GM23338 (cell line): ENCODE measurements around the gene CAMK1. TPM values are rescaled to one million over a fixed set of nuclear protein-coding genes. Genes with fewer than 3 reads are reported as not detected.

Source experiments
- ATAC-seq: fragments of 200-7000 bp; cut with Tn5 transposase; 3 replicates; pipeline ENCODE4 v1.9.1; 2020
- DNase-seq: peaks from one replicate; pipeline ENCODE4 v3.0.0-alpha.2; 2015; ENCODE audit warnings: low spot score
- H2AFZ ChIP-seq: fragments of 200-600 bp; sonication (generic); 2 replicates; pipeline ENCODE4 v1.8.0; 2016; ENCODE audit warnings: antibody characterized with exemption, mild to moderate bottlenecking, moderate library complexity
- H3F3A ChIP-seq: fragments of 200-600 bp; sonication (generic); replicated peaks from 2 replicates; pipeline ENCODE4 v1.8.0; 2017; ENCODE audit warnings: antibody characterized with exemption, mixed run types, low read depth
- H3K27ac ChIP-seq: fragments of 200-600 bp; sonication (generic); 2 replicates; pipeline ENCODE4 v1.6.1; 2016; ENCODE audit warnings: low read depth
- H3K27me3 ChIP-seq: fragments of 200-600 bp; sonication (generic); 2 replicates; pipeline ENCODE4 v1.8.0; 2016; ENCODE audit warnings: mild to moderate bottlenecking, mixed run types, moderate library complexity; ENCODE audit not compliant: insufficient read depth
- H3K36me3 ChIP-seq: fragments of 200-600 bp; sonication (generic); 2 replicates; pipeline ENCODE4 v1.8.0; 2016; ENCODE audit warnings: mild to moderate bottlenecking; ENCODE audit not compliant: insufficient read depth
- H3K4me1 ChIP-seq: fragments of 200-600 bp; sonication (generic); 2 replicates; pipeline ENCODE4 v1.8.0; 2016; ENCODE audit warnings: mild to moderate bottlenecking, moderate library complexity; ENCODE audit not compliant: insufficient read depth
- H3K4me2 ChIP-seq: fragments of 200-600 bp; sonication (generic); 2 replicates; pipeline ENCODE4 v1.7.1; 2017; ENCODE audit warnings: mixed run types
- H3K4me3 ChIP-seq: fragments of 200-600 bp; sonication (generic); 2 replicates; pipeline ENCODE4 v1.6.1; 2016; ENCODE audit warnings: mixed run types
- H3K79me2 ChIP-seq: fragments of 200-600 bp; sonication (generic); replicated peaks from 2 replicates; pipeline ENCODE4 v1.8.0; 2017; ENCODE audit warnings: mild to moderate bottlenecking; ENCODE audit not compliant: insufficient read depth
- H3K9me2 ChIP-seq: fragments of 200-600 bp; sonication (generic); 2 replicates; pipeline ENCODE4 v1.8.0; 2017; ENCODE audit not compliant: insufficient read depth
- H4K20me1 ChIP-seq: fragments of 200-600 bp; sonication (generic); replicated peaks from 2 replicates; pipeline ENCODE4 v1.8.0; 2017; ENCODE audit warnings: mild to moderate bottlenecking; ENCODE audit not compliant: insufficient read depth
- H3K27ac Mint-ChIP-seq: 2 replicates; pipeline ENCODE4 v1.8.0; 2020; ENCODE audit warnings: inconsistent platforms, mild to moderate bottlenecking, moderate library complexity, mixed read lengths
- H3K27me3 Mint-ChIP-seq: 3 replicates; pipeline ENCODE4 v1.8.0; 2022; ENCODE audit warnings: low read depth, mild to moderate bottlenecking, moderate library complexity, mixed read lengths, inconsistent platforms; ENCODE audit not compliant: insufficient read depth, poor library complexity
- H3K36me3 Mint-ChIP-seq: 3 replicates; pipeline ENCODE4 v1.8.0; 2021; ENCODE audit warnings: low read depth, mild to moderate bottlenecking, inconsistent platforms, moderate library complexity, mixed read lengths
- H3K4me1 Mint-ChIP-seq: 3 replicates; pipeline ENCODE4 v1.8.0; 2020; ENCODE audit warnings: mild to moderate bottlenecking, inconsistent platforms, mixed read lengths
- H3K4me3 Mint-ChIP-seq: 3 replicates; pipeline ENCODE4 v1.8.0; 2021; ENCODE audit warnings: moderate library complexity, mild to moderate bottlenecking, inconsistent platforms, mixed read lengths
- H3K9me3 Mint-ChIP-seq: 3 replicates; pipeline ENCODE4 v1.8.0; 2020; ENCODE audit warnings: moderate library complexity, mild to moderate bottlenecking, inconsistent platforms, mixed read lengths
- CREB1 ChIP-seq: fragments of 250-450 bp; sonication (Bioruptor Pico); IDR thresholded peaks from 2 replicates; pipeline ENCODE4 v1.5.0; 2020; ENCODE audit warnings: low read depth, mild to moderate bottlenecking, moderate library complexity
- CTCF ChIP-seq, 2 experiments: fragments of 200-600 bp in 1 of 2; sonication (generic) in 1 of 2; conservative IDR thresholded peaks; 2 replicates each; pipeline versions ENCODE4 v1.5.1 to v1.6.1; 2016 to 2017; ENCODE audit warnings: antibody characterized with exemption in 2 of 2, low read depth in 2 of 2, mild to moderate bottlenecking in 2 of 2, moderate library complexity in 1 of 2
- ETS1 ChIP-seq: IDR thresholded peaks from 2 replicates; pipeline ENCODE4 v1.6.1; 2016; ENCODE audit warnings: antibody characterized with exemption
- EZH2 ChIP-seq: fragments of 200-600 bp; sonication (generic); IDR thresholded peaks from one replicate; pipeline ENCODE4 v1.8.0; 2017; ENCODE audit warnings: antibody characterized with exemption, mild to moderate bottlenecking, low read depth; ENCODE audit not compliant: unreplicated experiment
- EZH2phosphoT487 ChIP-seq: fragments of 200-600 bp; sonication (generic); IDR thresholded peaks from one replicate; pipeline ENCODE4 v1.8.1; 2018; ENCODE audit warnings: antibody characterized with exemption; ENCODE audit not compliant: unreplicated experiment
- JUNB ChIP-seq: IDR thresholded peaks from one replicate; pipeline ENCODE4 v1.6.1; 2016; ENCODE audit warnings: antibody characterized with exemption; ENCODE audit not compliant: unreplicated experiment
- NANOG ChIP-seq: IDR thresholded peaks from 2 replicates; pipeline ENCODE4 v1.6.1; 2016; ENCODE audit warnings: antibody characterized with exemption, borderline replicate concordance
- POLR2AphosphoS5 ChIP-seq: IDR thresholded peaks from 2 replicates; pipeline ENCODE4 v1.6.1; 2016; ENCODE audit warnings: antibody characterized with exemption, low read depth
- REST ChIP-seq: IDR thresholded peaks from one replicate; pipeline ENCODE4 v1.6.1; 2018; ENCODE audit warnings: antibody characterized with exemption; ENCODE audit not compliant: unreplicated experiment
- STAT1 ChIP-seq: IDR thresholded peaks from one replicate; pipeline ENCODE4 v1.6.1; 2016; ENCODE audit warnings: antibody characterized with exemption; ENCODE audit not compliant: unreplicated experiment
- ZNF114 ChIP-seq: fragments of 250-450 bp; sonication (Bioruptor Pico); IDR thresholded peaks from 2 replicates; pipeline ENCODE4 v1.5.0; 2020; ENCODE audit warnings: mild to moderate bottlenecking, moderate library complexity
- ZNF331 ChIP-seq: fragments of 250-450 bp; sonication (Bioruptor Pico); IDR thresholded peaks from 2 replicates; pipeline ENCODE4 v1.5.0; 2020; ENCODE audit warnings: low read depth, mild to moderate bottlenecking, moderate library complexity
- ZNF462 ChIP-seq: fragments of 250-450 bp; sonication (Bioruptor Pico); IDR thresholded peaks from 2 replicates; pipeline ENCODE4 v1.5.0; 2020; ENCODE audit warnings: mild to moderate bottlenecking, moderate library complexity
- polyA plus RNA-seq: library from polyadenylated mRNA; unstranded; fragments of >200 nt; fragmentation: Nextera tagmentation; extraction: Ambion mirVana; gene quantifications from 2 replicates; pipeline ENCODE4 v1.2.1, GENCODE V29; 2016
- total RNA-seq: library from RNA; depleted of rRNA; stranded (reverse); fragments of >200 nt; shearing (Covaris generic); gene quantifications from 2 replicates; pipeline ENCODE4 v1.2.3, GENCODE V29; 2014

The CAMK1 gene
- total and polyA plus RNA-seq, 2 experiments from 2014 or later = 4.4 TPM

- Mint-ChIP-seq H3K4me1 (peaks cover 5% of the 10 kb centered on the region; the same call in 2 of the 3 replicates), H3K9me3 (no peaks in the 10 kb centered on the region), H3K27me3 (peaks cover 3% of the 10 kb centered on the region), H3K4me3 (no peak overlapping the region), H3K27ac (no peak overlapping the region; the same call in 1 of the 2 replicates), H3K36me3 (no peaks in the 10 kb centered on the region)
- no peaks in the 10 kb centered on the region for H3K27me3 ChIP-seq
- H3K4me3 ChIP-seq = no peak overlapping the region
- peak; percentile 98 for ATAC-seq
- TF ChIP-seq POLR2AphosphoS5 (no peak), STAT1 (no peak), ETS1 (no peak), EZH2phosphoT487 (no peak), ZNF331 (CRISPR knock-in tag) (no peak), REST (no peak), CREB1 (CRISPR knock-in tag) (no peak), EZH2 (no peak), CTCF (conservative IDR thresholded peaks at IDR 0.05; ENCODE audit: low read depth in 2 of 2) (no peak), ZNF114 (CRISPR knock-in tag) (no peak), ZNF462 (CRISPR knock-in tag) (no peak), NANOG (no peak), JUNB (no peak)
- H3K27ac ChIP-seq = no peak overlapping the region
- H4K20me1 ChIP-seq = no peaks in the 10 kb centered on the region
- no peaks in the 10 kb centered on the region for H3K36me3 ChIP-seq
- peak; percentile 86 for DNase-seq
- no peaks in the 10 kb centered on the region for H3K9me2 ChIP-seq
- H3F3A ChIP-seq = no peaks in the 10 kb centered on the region
- no peak overlapping the region for H3K4me2 ChIP-seq
- no peak overlapping the region for H2AFZ ChIP-seq
- no peaks in the 10 kb centered on the region for H3K79me2 ChIP-seq
- H3K4me1 ChIP-seq = no peaks in the 10 kb centered on the region
Observed at GRCh38 chr3:9715136-9715535, 54.6 kb downstream of the CAMK1 start.
